ENCODE data around the gene PNMA8C. TPM values are rescaled to one million over a fixed set of nuclear protein-coding genes. Genes with fewer than 3 reads are reported as not detected.
A peak's percentile ranks its signal among the peaks of the same experiment; 100 is the strongest.
"Not testable (repeated sequence)": the region's sequence is repeated elsewhere in the genome, so short reads cannot be mapped to it uniquely, and the experiment has no call there.

The PNMA8C gene
- total RNA-seq, 2 donors from 2014 or later, result not detected

DNA sequence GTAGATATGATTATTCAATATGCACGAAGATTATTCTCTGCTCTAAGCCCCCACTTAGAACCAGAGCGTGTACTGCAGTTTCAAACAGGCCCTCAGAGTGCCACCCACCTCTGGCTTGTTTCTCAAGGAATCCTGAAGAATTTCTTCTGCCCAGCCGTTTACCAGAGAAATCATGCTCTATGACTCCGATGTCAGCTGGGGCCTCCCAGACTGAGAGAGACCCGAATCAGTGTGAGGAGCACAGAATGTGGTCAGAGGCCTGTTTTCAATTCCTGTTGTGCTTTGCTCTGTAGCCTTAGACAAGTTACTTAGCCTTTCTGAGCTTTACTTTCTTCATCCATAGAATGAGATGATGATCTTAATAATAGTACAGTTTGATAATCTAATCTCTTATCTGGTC is 5.5 kb downstream of the PNMA8C start:
- Histone ChIP-seq H3K27me3 (no peaks in the 10 kb centered on the region), H3K36me3 (no peaks in the 10 kb centered on the region), H3K4me3 (no peak overlapping the region), H3K9me3 (no peaks in the 10 kb centered on the region), H3K4me1 (peaks cover 0 to 9% of the 10 kb centered on the region in 2 donors), H3K27ac (no peak overlapping the region)
- no peak for DNase-seq (ENCODE audit: low spot score)
- TF ChIP-seq, protein P1, sequence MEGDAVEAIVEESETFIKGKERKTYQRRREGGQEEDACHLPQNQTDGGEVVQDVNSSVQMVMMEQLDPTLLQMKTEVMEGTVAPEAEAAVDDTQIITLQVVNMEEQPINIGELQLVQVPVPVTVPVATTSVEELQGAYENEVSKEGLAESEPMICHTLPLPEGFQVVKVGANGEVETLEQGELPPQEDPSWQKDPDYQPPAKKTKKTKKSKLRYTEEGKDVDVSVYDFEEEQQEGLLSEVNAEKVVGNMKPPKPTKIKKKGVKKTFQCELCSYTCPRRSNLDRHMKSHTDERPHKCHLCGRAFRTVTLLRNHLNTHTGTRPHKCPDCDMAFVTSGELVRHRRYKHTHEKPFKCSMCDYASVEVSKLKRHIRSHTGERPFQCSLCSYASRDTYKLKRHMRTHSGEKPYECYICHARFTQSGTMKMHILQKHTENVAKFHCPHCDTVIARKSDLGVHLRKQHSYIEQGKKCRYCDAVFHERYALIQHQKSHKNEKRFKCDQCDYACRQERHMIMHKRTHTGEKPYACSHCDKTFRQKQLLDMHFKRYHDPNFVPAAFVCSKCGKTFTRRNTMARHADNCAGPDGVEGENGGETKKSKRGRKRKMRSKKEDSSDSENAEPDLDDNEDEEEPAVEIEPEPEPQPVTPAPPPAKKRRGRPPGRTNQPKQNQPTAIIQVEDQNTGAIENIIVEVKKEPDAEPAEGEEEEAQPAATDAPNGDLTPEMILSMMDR (IDR thresholded peaks at IDR 0.05), result no peak

DNA sequence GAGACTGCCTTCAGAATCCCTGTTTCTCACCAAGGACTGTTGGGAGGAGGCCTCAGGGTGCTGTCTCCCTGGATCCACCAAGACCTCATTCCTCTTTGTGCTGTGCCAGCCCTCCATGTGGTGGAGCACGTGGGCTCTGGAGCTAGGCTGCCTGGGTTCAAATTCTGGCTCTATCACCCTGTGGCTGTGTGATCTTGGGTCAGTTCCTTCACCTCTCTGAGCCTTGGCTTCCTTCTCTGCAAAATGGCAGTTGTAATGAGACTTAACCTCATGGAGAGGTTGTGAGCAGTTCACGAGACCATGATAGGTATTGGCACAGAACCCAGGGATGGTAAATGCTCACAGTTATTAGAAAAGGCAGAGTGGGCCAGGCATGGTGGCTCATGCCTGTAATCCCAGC is 6.4 kb downstream of the PNMA8C start:
- Histone ChIP-seq H3K4me1 (peaks cover 0 to 9% of the 10 kb centered on the region in 2 donors), H3K4me3 (no peak overlapping the region), H3K9me3 (no peaks in the 10 kb centered on the region), H3K27me3 (no peaks in the 10 kb centered on the region), H3K36me3 (no peaks in the 10 kb centered on the region), H3K27ac (no peak overlapping the region)
- TF ChIP-seq, protein P1 (IDR thresholded peaks at IDR 0.05), result no peak
- DNase-seq (ENCODE audit: low spot score), result no peak

DNA sequence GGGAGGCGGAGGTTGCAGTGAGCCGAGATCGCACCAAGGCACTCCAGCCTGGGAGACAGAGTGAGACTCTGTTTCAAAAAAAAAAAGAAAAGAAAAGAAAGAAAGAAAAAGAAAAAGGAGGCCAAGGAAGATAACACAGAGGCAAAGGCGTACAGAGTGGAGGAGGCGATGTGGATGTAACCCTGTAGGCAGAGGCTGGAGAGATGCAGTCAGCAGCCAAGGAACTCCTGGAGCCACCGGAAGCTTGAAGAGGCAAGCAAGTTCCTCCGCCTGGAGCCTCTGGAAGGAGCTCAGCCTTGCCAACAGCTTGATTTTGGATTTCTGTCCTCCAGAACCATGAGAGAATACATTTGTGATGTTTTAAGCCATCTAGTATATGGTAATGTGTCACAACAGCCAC is 8.7 kb downstream of the PNMA8C start:
- Histone ChIP-seq H3K9me3 (no peaks in the 10 kb centered on the region), H3K36me3 (no peaks in the 10 kb centered on the region), H3K4me1 (peaks cover 0 to 14% of the 10 kb centered on the region in 2 donors), H3K4me3 (no peak overlapping the region), H3K27me3 (no peaks in the 10 kb centered on the region), H3K27ac (peak overlapping the region in 1 of 2 donors; percentile 35)
- TF ChIP-seq, protein P1 (IDR thresholded peaks at IDR 0.05), result no peak
- DNase-seq (ENCODE audit: low spot score), result no peak

DNA sequence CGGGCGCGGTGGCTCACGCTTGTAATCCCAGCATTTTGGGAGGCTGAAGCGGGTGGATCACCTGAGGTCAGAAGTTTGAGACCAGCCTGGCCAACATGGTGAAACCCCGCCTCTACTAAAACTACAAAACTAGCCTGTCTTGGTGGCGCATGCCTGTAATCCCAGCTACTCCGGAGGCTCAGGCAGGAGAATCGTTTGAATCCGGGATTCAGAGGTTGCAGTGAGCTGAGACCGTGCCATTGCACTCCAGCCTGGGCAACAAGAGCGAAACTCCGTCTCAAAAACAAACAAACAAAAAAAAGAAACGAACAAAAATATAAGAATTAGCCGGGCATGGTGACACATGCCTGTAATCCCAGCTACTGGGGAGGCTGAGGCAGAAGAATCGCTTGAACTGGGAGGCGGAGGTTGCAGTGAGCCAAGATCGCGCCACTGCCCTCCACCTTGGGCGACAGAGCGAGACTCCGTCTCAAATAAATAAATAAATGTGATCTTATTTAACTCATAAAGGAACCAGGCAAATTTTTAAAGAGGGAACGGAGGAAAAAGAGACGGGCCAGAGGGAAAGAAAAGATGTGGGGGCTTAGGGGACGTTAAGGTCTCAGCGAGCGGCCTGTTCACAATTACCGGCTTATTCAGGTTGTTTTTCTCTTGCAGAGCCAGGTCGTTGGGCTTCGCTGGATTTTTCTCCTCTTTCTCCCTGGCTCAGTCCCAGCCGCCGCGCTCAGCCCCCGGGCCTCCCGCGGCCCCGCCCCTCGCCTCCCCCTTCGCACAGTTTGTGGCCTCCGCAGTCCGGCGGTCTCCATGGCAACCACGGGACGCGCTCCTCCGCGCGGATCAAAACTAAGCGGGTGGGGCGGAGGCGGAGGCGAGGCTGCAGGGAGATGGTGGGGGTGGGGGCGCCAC is 12.7 kb downstream of the PNMA8C start:
- peaks cover 0 to 22% of the 10 kb centered on the region in 2 donors for H3K4me1 ChIP-seq
- peak overlapping the region; percentile 35 to 70 for H3K27ac ChIP-seq
- DNase-seq (ENCODE audit: low spot score), result peak; percentile 85
- peak overlapping the region; percentile 21 to 44 for H3K4me3 ChIP-seq
- not testable (repeated sequence) for H3K36me3 ChIP-seq, H3K9me3 ChIP-seq, H3K27me3 ChIP-seq

DNA sequence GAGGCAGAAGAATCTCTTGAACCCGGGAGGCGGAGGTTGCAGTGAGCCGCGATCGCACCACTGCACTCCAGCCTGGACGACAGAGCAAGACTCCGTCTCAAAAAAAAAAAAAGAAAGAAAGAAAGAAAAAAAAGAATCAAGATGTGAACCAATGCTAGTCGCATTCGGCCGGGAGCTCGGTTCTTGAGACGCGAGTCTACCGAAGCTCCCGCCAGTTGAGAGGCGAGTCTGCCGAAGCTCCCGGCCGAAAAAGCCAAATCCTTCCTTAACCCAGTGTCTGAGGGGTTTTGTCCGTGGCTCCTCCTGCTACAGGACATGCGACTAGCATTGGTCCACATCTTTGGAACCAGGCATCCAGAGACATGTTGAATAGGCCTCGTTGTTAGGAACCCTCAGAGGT is 13.8 kb downstream of the PNMA8C start:
- not testable (repeated sequence) for H3K4me3 ChIP-seq; H3K27ac ChIP-seq; H3K9me3 ChIP-seq; DNase-seq (ENCODE audit: low spot score); H3K27me3 ChIP-seq; H3K36me3 ChIP-seq
- peaks cover 0 to 32% of the 10 kb centered on the region in 2 donors for H3K4me1 ChIP-seq

DNA sequence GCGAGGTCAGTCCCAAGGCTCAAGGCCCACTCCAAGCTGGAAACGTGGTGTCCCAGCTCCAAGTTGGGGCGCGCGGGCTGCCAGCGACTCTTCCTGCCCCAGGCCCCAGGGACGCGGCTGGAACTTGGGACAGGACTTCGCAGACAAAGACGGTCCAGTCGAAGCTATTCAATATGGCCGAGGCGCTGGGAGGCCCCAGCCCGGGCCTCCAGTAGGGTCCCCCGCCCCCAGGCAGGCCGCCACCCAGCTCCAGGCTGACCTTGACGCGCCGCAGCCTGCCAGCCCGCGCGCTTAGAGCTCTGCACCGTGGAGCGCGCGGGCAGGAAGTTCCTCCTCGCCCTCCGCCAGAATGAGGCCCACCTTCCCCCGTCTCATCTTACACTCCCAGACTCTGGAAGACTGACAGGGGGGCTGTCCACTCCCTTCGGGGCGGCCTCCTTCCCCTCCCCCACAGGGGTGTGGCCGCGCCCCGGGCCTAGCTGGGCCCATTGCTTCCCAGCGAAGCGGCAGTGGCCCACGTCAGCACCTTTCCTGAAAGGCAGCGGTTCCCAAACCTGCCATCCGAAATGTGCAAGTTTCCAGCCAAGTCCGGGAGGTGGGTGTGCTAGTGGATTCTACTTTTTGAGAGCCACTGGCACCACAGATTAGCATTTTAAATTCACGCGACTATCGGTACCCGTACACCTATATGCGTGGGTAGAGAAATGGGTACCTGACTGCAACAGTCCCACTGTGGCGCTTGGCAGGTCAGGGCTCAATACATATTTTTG is 15.3 kb downstream of the PNMA8C start, which contains the start of gene CCDC8:
CCDC8 (minus strand) TSS at position 303 of the 770 bp plus-strand sequence. CDS start 754 bp downstream, outside the sequence.
- no peaks in the 10 kb centered on the region for H3K27me3 ChIP-seq

More for the DNA sequence above, 15.3 kb downstream of the PNMA8C start, which contains the start of gene CCDC8:
- Histone ChIP-seq H3K27ac (peak within 1 kb of the TSS; percentile 86 to 88), H3K4me1 (peaks cover 0 to 42% of the 10 kb centered on the region in 2 donors), H3K9me3 (no peaks in the 10 kb centered on the region), H3K36me3 (peaks cover 6% of the 10 kb centered on the region), H3K4me3 (peak within 1 kb of the TSS; percentile 60)
- DNase-seq (ENCODE audit: low spot score), result peak; percentile 85
- TF ChIP-seq, protein P1 (IDR thresholded peaks at IDR 0.05), result no peak
